CD8-positive, alpha-beta memory T cell (primary cell): ENCODE data around the gene PGA3. TPM values are rescaled to one million over a fixed set of nuclear protein-coding genes. Genes with fewer than 3 reads are reported as not detected.
"Not testable (repeated sequence)": the region's sequence is repeated elsewhere in the genome, so short reads cannot be mapped to it uniquely, and the experiment has no call there.

Experiments
- CTCF ChIA-PET: fragments of 350-600 bp; sonication (Branson Sonifier 250); formaldehyde crosslinking; loops from one replicate; lab custom pipeline; 2021; ENCODE audit warnings: antibody characterized with exemption; lab: Charles Lee
- POLR2A ChIA-PET: fragments of 350-600 bp; sonication (Branson Sonifier 250); formaldehyde crosslinking; loops from one replicate; lab custom pipeline; 2021; ENCODE audit warnings: antibody characterized with exemption; lab: Charles Lee
- DNase-seq, 5 donors: peaks; one replicate each; pipeline versions ENCODE4 v3.0.0 to v3.0.0-alpha.2; 2020 to 2022; ENCODE audit warnings: mixed read lengths in 1 of 5
- H3K27ac ChIP-seq: one replicate; pipeline ENCODE4 v1.7.0; 2013; ENCODE audit warnings: low read depth, mild to moderate bottlenecking, low read length, moderate library complexity
- H3K27me3 ChIP-seq: 2 replicates; pipeline ENCODE4 v1.7.0; 2013; ENCODE audit warnings: low read length, mild to moderate bottlenecking; ENCODE audit not compliant: insufficient read depth, poor library complexity, severe bottlenecking
- H3K36me3 ChIP-seq: 2 replicates; pipeline ENCODE4 v1.7.0; 2013; ENCODE audit warnings: mild to moderate bottlenecking, low read length, moderate library complexity; ENCODE audit not compliant: insufficient read depth
- H3K4me1 ChIP-seq: 2 replicates; pipeline ENCODE4 v1.7.0; 2013; ENCODE audit warnings: mild to moderate bottlenecking, low read length, moderate library complexity; ENCODE audit not compliant: insufficient read depth
- H3K4me3 ChIP-seq: 2 replicates; pipeline ENCODE4 v1.7.0; 2013; ENCODE audit warnings: mild to moderate bottlenecking, low read length
- H3K9me3 ChIP-seq: 2 replicates; pipeline ENCODE4 v1.7.0; 2013; ENCODE audit warnings: mild to moderate bottlenecking, low read length
- H3K27ac Mint-ChIP-seq, 8 donors: one replicate each; pipeline ENCODE4 v1.8.0; 2020 to 2021; ENCODE audit warnings: mixed read lengths in 8 of 8, mild to moderate bottlenecking in 6 of 8, inconsistent platforms in 3 of 8, moderate library complexity in 3 of 8
- H3K27me3 Mint-ChIP-seq, 2 donors: one replicate each; pipeline ENCODE4 v1.8.0; 2020 to 2021; ENCODE audit warnings: mixed read lengths in 2 of 2, mild to moderate bottlenecking in 1 of 2, moderate library complexity in 1 of 2
- H3K36me3 Mint-ChIP-seq, 3 donors: one replicate each; pipeline ENCODE4 v1.8.0; 2020 to 2021; ENCODE audit warnings: mixed read lengths in 3 of 3, inconsistent platforms in 1 of 3, mild to moderate bottlenecking in 1 of 3
- H3K4me1 Mint-ChIP-seq, 3 donors: one replicate each; pipeline ENCODE4 v1.8.0; 2020 to 2021; ENCODE audit warnings: mixed read lengths in 3 of 3, inconsistent platforms in 1 of 3, mild to moderate bottlenecking in 1 of 3
- H3K4me3 Mint-ChIP-seq, 7 donors: one replicate each; pipeline ENCODE4 v1.8.0; 2020 to 2021; ENCODE audit warnings: mixed read lengths in 7 of 7, mild to moderate bottlenecking in 6 of 7, moderate library complexity in 4 of 7, inconsistent platforms in 2 of 7
- H3K9me3 Mint-ChIP-seq, 5 donors: one replicate each; pipeline ENCODE4 v1.8.0; 2020 to 2022; ENCODE audit warnings: mixed read lengths in 5 of 5, mild to moderate bottlenecking in 3 of 5, moderate library complexity in 2 of 5, inconsistent platforms in 1 of 5
- polyA plus RNA-seq: library from polyadenylated mRNA; unstranded; fragments of 300-500 nt; fragmentation: Illumina TruSeq; gene quantifications from one replicate; pipeline ENCODE4 v1.2.3, GENCODE V29; 2021
- total RNA-seq, 2 experiments: library from RNA; stranded (reverse); gene quantifications; one replicate each; pipeline ENCODE4 v1.2.3, GENCODE V29; 2021

Gene PGA3
- total and polyA plus RNA-seq, 3 experiments from 2014 or later, result not detected

DNA sequence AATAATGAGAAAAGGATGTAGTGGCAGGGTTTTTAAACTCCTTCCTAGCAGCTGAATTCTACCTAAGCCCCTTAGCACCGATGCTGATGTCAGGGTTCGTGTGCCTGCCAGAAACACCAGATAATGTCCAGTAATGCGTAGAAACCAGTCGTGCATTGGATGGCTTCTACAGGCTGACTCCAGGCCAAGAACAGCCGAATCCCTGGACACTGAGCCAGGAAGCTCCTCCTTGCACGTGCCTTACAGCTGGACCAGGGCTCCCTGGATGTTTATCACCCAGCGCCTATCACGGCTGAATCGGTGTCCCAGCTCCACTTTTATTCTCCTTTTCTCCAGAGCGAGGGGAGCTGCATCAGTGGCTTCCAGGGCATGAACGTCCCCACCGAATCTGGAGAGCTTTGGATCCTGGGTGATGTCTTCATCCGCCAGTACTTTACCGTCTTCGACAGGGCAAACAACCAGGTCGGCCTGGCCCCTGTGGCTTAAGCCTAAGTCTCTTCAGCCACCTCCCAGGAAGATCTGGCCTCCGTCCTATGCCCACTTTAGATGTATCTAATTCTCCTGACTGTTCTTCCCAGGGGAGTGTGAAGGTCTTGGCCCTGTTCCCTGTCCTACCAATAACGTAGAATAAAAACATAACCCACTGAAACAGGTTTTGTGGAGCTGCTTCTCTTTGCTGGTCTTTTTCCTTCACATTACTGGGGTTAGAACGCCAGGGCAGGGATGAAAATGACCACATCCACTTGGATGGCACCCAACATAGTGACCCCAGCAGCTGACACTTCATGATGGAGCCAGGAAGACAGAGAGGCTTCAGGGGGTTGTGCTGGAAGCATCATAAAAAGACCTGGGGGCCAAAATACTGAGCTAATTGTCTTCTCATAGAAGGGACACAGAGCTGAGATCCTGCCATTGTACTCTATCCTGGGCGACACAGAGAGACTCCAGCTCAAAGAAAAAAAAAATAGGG, 47.8 kb downstream of the PGA3 start:
- H3K4me3 ChIP-seq, H3K27me3 ChIP-seq, H3K4me1 Mint-ChIP-seq, H3K9me3 ChIP-seq, POLR2A ChIA-PET, H3K4me1 ChIP-seq, H3K4me3 Mint-ChIP-seq, H3K27ac Mint-ChIP-seq, H3K36me3 ChIP-seq, H3K36me3 Mint-ChIP-seq, DNase-seq, H3K9me3 Mint-ChIP-seq, H3K27me3 Mint-ChIP-seq, H3K27ac ChIP-seq: not testable (repeated sequence)
- CTCF ChIA-PET, result interaction anchor here (1.9 kb wide), 1 partner anchor 135 kb away, joined by 5 read pairs; no protein-coding TSS in a partner anchor

DNA sequence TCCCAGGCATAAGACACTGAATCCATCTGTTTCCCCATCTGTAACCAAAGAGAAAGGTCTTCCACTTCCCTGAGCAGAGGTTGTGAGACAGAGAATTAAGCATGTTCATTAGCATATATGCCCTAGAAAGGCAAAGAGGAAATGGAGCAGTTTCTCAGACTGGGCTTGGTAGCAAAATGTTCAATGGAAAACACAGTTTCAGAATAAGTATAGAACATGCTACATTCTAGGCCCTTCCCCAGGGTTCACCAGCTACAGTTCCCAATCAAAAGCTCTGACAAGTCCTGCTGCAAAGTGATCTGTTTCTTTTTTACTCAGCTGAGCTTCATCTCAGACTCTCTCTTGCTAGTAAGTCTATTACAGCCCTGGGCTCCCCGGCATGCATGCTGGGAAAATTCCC, 49.0 kb downstream of the PGA3 start:
- H3K4me1 ChIP-seq, H3K36me3 Mint-ChIP-seq, H3K27me3 Mint-ChIP-seq, H3K4me3 ChIP-seq, DNase-seq, H3K9me3 Mint-ChIP-seq, H3K4me3 Mint-ChIP-seq, POLR2A ChIA-PET, H3K27me3 ChIP-seq, H3K27ac ChIP-seq, H3K9me3 ChIP-seq, H3K27ac Mint-ChIP-seq, H3K4me1 Mint-ChIP-seq, H3K36me3 ChIP-seq: not testable (repeated sequence)
- CTCF ChIA-PET, result interaction anchor here (0.6 to 1.9 kb wide), 2 partner anchors 123 to 134 kb away, joined by 3 to 5 read pairs; no protein-coding TSS in a partner anchor

DNA sequence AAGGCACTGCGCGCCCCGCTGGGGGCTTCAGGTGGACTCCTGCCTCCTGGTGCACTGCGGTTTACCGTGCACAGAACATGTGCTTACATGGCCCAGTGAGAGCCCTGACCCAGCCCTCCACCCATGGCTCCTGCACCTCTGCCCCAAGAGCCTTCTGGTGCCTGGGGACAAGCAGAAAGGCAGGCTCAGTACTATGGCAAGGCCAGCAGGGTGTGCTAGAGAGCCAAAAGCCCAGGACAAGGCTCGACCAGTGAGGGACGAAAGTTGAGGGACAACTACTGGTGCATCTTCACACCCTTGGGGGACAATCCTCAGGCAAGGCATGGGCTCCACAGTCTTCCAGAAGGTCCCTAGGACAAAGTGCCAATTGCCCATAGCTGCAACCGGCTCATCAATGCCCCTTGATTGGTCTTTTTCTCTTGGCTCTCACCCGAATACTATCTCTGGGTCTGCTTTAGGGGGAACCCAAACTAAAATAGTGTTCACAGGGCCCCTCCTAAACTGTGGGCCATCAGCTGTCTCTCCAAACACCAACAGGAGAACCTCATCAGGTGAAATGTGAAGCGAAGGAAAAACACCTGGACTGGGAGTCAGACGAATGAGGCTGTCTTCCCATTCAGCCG, 51.2 kb downstream of the PGA3 start:
- H3K9me3 Mint-ChIP-seq, result no peaks in the 10 kb centered on the region
- H3K36me3 Mint-ChIP-seq, result no peaks in the 10 kb centered on the region
- peaks cover 0 to 5% of the 10 kb centered on the region in 2 donors for H3K27me3 Mint-ChIP-seq
- no peaks in the 10 kb centered on the region for H3K4me1 ChIP-seq
- no peak overlapping the region for H3K27ac ChIP-seq
- no peaks in the 10 kb centered on the region for H3K27me3 ChIP-seq
- peak; percentile 25 to 62 (median 38) for DNase-seq
- POLR2A ChIA-PET, result no interaction called here
- H3K27ac Mint-ChIP-seq, result no peak overlapping the region
- no peaks in the 10 kb centered on the region for H3K4me1 Mint-ChIP-seq
- no peak overlapping the region for H3K4me3 Mint-ChIP-seq
- CTCF ChIA-PET, result interaction anchor here (0.8 to 2.3 kb wide), 6 partner anchors 11 to 131 kb away, joined by 3 to 14 read pairs (median 4); no protein-coding TSS in a partner anchor
- H3K9me3 ChIP-seq, result no peaks in the 10 kb centered on the region
- H3K36me3 ChIP-seq, result no peaks in the 10 kb centered on the region
- H3K4me3 ChIP-seq, result no peak overlapping the region

DNA sequence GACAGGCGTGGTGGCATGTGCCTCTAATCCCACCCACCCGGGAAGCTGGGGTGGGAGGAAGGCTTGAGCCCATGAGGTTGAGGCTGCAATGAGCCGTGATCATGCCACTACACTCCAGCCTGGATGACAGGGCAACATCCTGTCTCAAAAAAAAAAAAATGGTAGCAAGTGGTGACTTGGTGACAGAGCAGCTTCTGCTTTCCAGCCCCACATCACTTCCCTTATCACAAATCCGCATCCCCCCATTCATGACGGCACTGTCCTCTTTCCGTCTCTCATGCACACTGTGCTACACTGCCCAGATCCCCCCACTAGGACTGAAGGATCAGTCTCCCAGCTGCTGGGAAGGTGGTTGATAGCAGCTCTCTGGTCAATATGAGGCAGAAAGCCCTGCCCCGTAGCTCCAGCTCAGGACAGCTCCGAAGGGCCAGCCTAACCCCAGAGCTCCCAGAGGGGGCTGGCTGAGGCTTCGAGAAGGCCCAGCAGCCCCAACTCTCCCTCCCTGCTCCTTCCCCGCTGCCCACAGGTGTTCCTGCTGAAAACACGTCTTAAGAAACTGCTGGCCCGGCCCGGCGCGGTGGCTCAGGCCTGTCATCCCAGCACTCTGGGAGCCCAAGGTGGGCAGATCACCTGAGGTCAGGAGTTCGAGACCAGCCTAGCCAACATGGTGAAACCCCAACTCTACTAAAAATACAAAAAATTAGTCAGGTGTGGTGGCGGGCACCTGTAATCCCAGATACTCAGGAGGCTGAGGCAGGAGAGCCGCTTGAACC, 53.6 kb downstream of the PGA3 start:
- Mint-ChIP-seq H3K4me3 (no peak overlapping the region), H3K27me3 (peaks cover 0 to 5% of the 10 kb centered on the region in 2 donors), H3K27ac (no peak overlapping the region), H3K36me3 (no peaks in the 10 kb centered on the region), H3K4me1 (no peaks in the 10 kb centered on the region), H3K9me3 (no peaks in the 10 kb centered on the region)
- H3K4me3 ChIP-seq, result no peak overlapping the region
- no peak for DNase-seq
- no peak overlapping the region for H3K27ac ChIP-seq
- ChIA-PET POLR2A (no interaction called here), CTCF (interaction anchor here (1.3 kb wide), 1 partner anchor 178 kb away, joined by 3 read pairs; no protein-coding TSS in a partner anchor)
- no peaks in the 10 kb centered on the region for H3K36me3 ChIP-seq
- no peaks in the 10 kb centered on the region for H3K9me3 ChIP-seq
- H3K27me3 ChIP-seq, result no peaks in the 10 kb centered on the region
- no peaks in the 10 kb centered on the region for H3K4me1 ChIP-seq

DNA sequence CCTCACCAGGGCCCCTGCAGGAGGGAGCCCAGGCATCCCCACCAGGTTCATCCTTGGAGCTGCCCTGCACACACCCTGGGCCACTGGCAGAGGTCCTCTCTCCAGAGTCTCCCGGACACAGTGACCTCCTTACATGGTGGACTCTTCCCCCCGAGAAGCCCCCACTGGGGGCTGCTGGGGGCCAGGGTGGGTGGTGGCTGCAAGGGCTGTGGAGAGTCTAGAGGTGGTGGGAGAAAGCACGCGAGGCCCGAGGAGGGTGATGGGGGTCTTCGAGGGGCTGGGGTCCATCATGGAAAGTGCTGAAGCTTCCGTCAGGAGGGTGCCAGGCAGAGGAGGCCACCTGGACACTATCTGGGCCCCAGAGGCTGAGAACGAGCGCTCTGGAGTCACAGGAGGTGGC, 55.2 kb downstream of the PGA3 start:
- no peaks in the 10 kb centered on the region for H3K36me3 Mint-ChIP-seq
- no peaks in the 10 kb centered on the region for H3K4me1 Mint-ChIP-seq
- no peaks in the 10 kb centered on the region for H3K9me3 ChIP-seq
- H3K4me3 ChIP-seq, result no peak overlapping the region
- H3K9me3 Mint-ChIP-seq, result no peaks in the 10 kb centered on the region
- no peaks in the 10 kb centered on the region for H3K27me3 ChIP-seq
- H3K27ac Mint-ChIP-seq, result no peak overlapping the region
- H3K27ac ChIP-seq, result no peak overlapping the region
- H3K36me3 ChIP-seq, result no peaks in the 10 kb centered on the region
- H3K4me1 ChIP-seq, result no peaks in the 10 kb centered on the region
- no peak for DNase-seq
- H3K4me3 Mint-ChIP-seq, result no peak overlapping the region
- ChIA-PET POLR2A (no interaction called here), CTCF (no interaction called here)
- peaks cover 0 to 5% of the 10 kb centered on the region in 2 donors for H3K27me3 Mint-ChIP-seq

DNA sequence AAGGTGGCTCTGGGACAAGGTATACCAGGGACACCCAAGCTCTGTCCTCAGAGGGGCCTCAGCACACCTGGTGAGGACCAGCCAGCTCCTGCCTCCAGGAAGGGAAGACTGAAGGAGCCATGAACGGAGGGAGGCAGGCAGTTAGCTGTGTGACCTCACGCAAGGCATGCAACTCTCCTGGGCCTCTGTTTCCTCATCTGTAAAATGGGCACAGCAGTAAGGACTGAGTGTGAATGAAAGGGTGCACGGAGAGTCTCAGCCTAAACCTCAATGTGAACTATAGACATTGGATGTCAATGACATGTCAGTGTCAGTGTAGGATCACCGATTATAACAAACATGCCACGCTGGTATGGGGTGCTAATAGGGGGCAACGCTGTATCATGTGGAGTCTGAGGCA, 56.0 kb downstream of the PGA3 start:
- Mint-ChIP-seq H3K27ac (no peak overlapping the region), H3K36me3 (no peaks in the 10 kb centered on the region), H3K9me3 (no peaks in the 10 kb centered on the region), H3K27me3 (peaks cover 0 to 5% of the 10 kb centered on the region in 2 donors), H3K4me3 (no peak overlapping the region), H3K4me1 (no peaks in the 10 kb centered on the region)
- Histone ChIP-seq H3K9me3 (no peaks in the 10 kb centered on the region), H3K36me3 (no peaks in the 10 kb centered on the region), H3K4me1 (no peaks in the 10 kb centered on the region), H3K27me3 (no peaks in the 10 kb centered on the region), H3K4me3 (no peak overlapping the region), H3K27ac (no peak overlapping the region)
- DNase-seq, result no peak
- ChIA-PET POLR2A (no interaction called here), CTCF (no interaction called here)
